ENCODE data around the gene PLAA. TPM values are rescaled to one million over a fixed set of nuclear protein-coding genes. Genes with fewer than 3 reads are reported as not detected.

PLAA gene
- total RNA-seq, 1 experiment from 2014 or later, result 13.3 TPM

DNA sequence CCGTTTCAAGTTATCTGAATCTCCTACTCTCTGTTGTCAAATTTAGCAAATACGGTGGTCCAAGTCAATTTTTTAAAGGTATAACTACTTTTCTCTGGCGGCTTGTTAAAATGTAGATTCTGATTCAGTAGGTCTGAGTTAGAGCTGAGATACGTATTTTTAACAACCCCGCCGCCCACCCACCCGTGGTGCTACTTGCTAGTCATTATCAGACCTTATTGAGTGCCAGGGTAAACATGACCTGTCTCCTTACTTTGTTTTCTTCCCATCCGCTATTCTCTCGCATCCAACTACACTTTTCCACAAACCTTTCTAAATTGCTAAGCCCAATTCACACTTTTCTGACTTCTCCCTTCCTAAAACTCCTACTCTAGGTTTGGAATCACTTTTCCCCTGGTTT, 694 bp upstream of the PLAA start:
- POLR2A ChIA-PET, result no interaction called here
- no peaks in the 10 kb centered on the region for H3K27me3 ChIP-seq (ENCODE audit: control insufficient read depth, insufficient read depth, low read length)
- H3K4me3 ChIP-seq (ENCODE audit: low read depth in 2 of 2, low read length in 2 of 2), result peak overlapping the region; percentile 66 to 74
- no peaks in the 10 kb centered on the region for H3K9me3 ChIP-seq (ENCODE audit: control insufficient read depth, insufficient read depth, low read depth, low read length)
- ATAC-seq, result no peak
- TF ChIP-seq, protein P1, sequence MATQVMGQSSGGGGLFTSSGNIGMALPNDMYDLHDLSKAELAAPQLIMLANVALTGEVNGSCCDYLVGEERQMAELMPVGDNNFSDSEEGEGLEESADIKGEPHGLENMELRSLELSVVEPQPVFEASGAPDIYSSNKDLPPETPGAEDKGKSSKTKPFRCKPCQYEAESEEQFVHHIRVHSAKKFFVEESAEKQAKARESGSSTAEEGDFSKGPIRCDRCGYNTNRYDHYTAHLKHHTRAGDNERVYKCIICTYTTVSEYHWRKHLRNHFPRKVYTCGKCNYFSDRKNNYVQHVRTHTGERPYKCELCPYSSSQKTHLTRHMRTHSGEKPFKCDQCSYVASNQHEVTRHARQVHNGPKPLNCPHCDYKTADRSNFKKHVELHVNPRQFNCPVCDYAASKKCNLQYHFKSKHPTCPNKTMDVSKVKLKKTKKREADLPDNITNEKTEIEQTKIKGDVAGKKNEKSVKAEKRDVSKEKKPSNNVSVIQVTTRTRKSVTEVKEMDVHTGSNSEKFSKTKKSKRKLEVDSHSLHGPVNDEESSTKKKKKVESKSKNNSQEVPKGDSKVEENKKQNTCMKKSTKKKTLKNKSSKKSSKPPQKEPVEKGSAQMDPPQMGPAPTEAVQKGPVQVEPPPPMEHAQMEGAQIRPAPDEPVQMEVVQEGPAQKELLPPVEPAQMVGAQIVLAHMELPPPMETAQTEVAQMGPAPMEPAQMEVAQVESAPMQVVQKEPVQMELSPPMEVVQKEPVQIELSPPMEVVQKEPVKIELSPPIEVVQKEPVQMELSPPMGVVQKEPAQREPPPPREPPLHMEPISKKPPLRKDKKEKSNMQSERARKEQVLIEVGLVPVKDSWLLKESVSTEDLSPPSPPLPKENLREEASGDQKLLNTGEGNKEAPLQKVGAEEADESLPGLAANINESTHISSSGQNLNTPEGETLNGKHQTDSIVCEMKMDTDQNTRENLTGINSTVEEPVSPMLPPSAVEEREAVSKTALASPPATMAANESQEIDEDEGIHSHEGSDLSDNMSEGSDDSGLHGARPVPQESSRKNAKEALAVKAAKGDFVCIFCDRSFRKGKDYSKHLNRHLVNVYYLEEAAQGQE (IDR thresholded peaks at IDR 0.05; ENCODE audit: insufficient read depth in 1 of 2, low read depth in 2 of 2, low read length in 1 of 2), result no peak
- TF ChIP-seq POLR2AphosphoS5 (IDR thresholded peaks at IDR 0.05; ENCODE audit: low read depth, low read length), result no peak
- TF ChIP-seq SIN3A (IDR thresholded peaks at IDR 0.05; ENCODE audit: borderline replicate concordance, insufficient read depth, low read depth, low read length), result no peak
- TF ChIP-seq, protein P2, sequence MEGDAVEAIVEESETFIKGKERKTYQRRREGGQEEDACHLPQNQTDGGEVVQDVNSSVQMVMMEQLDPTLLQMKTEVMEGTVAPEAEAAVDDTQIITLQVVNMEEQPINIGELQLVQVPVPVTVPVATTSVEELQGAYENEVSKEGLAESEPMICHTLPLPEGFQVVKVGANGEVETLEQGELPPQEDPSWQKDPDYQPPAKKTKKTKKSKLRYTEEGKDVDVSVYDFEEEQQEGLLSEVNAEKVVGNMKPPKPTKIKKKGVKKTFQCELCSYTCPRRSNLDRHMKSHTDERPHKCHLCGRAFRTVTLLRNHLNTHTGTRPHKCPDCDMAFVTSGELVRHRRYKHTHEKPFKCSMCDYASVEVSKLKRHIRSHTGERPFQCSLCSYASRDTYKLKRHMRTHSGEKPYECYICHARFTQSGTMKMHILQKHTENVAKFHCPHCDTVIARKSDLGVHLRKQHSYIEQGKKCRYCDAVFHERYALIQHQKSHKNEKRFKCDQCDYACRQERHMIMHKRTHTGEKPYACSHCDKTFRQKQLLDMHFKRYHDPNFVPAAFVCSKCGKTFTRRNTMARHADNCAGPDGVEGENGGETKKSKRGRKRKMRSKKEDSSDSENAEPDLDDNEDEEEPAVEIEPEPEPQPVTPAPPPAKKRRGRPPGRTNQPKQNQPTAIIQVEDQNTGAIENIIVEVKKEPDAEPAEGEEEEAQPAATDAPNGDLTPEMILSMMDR (IDR thresholded peaks at IDR 0.05), result no peak
- no peak for TF ChIP-seq TCF7L2 (IDR thresholded peaks at IDR 0.05; ENCODE audit: low read depth, low read length)
- no peaks in the 10 kb centered on the region; the same call in 1 of the 2 replicates for H3K36me3 ChIP-seq (ENCODE audit: control insufficient read depth, insufficient read depth, low read length)
- BruUV-seq (replicated peaks), result TSS peak; percentile 98
- H3K4me1 ChIP-seq (ENCODE audit: control insufficient read depth, insufficient read depth, low read length), result no peaks in the 10 kb centered on the region; the same call in 1 of the 2 replicates
- H3K27ac ChIP-seq (ENCODE audit: low read length), result peak overlapping the region; percentile 79
- in situ Hi-C loops (cut with HindIII; ENCODE audit: low pct_unique_long_range_greater_than_20kb, low sequenced_read_pairs) (no loop called here), intact Hi-C loops (cut with micrococcal nuclease; ENCODE audit: unreplicated experiment) (no loop called here)
- no peak for DNase-seq (ENCODE audit: low read depth, low spot score)
- CTCF ChIA-PET, result no interaction called here

DNA sequence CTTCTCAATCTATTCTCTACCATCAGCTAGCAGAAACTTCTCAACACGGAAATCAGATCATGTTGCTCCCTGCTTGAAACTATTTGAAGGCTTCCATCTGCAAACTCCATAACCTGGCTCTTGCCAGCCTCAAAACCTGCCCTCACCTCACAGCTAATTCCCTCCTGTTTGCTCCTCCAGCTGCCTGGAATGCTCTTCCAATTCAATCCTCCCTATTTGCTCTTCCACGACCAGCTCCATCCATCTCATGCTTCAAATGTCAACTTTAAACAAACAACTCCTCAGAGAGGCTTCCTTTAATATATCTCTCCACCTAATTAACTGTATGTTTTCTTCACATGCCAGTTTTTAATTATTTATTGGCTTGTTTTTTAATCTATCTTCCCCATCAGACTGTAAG, 1.5 kb downstream of the PLAA start:
- TSS peak; percentile 81 for BruUV-seq (replicated peaks)
- Histone ChIP-seq H3K27ac (ENCODE audit: low read length) (peak overlapping the region; percentile 79), H3K27me3 (ENCODE audit: control insufficient read depth, insufficient read depth, low read length) (no peaks in the 10 kb centered on the region), H3K4me1 (ENCODE audit: control insufficient read depth, insufficient read depth, low read length) (no peaks in the 10 kb centered on the region; the same call in 1 of the 2 replicates), H3K9me3 (ENCODE audit: control insufficient read depth, insufficient read depth, low read depth, low read length) (no peaks in the 10 kb centered on the region), H3K36me3 (ENCODE audit: control insufficient read depth, insufficient read depth, low read length) (no peaks in the 10 kb centered on the region; the same call in none of the 2 replicates), H3K4me3 (ENCODE audit: low read depth in 2 of 2, low read length in 2 of 2) (peak overlapping the region; percentile 66 to 74)
- in situ Hi-C loops (cut with HindIII; ENCODE audit: low pct_unique_long_range_greater_than_20kb, low sequenced_read_pairs), result no loop called here
- intact Hi-C loops (cut with micrococcal nuclease; ENCODE audit: unreplicated experiment), result no loop called here
- ChIA-PET POLR2A (no interaction called here), CTCF (no interaction called here)
- no peak for DNase-seq (ENCODE audit: low read depth, low spot score)
- TF ChIP-seq, protein P1 (IDR thresholded peaks at IDR 0.05; ENCODE audit: insufficient read depth in 1 of 2, low read depth in 2 of 2, low read length in 1 of 2), result no peak
- TF ChIP-seq, protein P2 (IDR thresholded peaks at IDR 0.05), result no peak
- TF ChIP-seq TCF7L2 (IDR thresholded peaks at IDR 0.05; ENCODE audit: low read depth, low read length) (no peak), POLR2AphosphoS5 (IDR thresholded peaks at IDR 0.05; ENCODE audit: low read depth, low read length) (no peak), SIN3A (IDR thresholded peaks at IDR 0.05; ENCODE audit: borderline replicate concordance, insufficient read depth, low read depth, low read length) (no peak)
- no peak for ATAC-seq

Measured in Panc1 (cell line).